GM21423 (cell line): Measurements from ENCODE around the gene VPS4B.

Source experiments
- ATAC-seq: cut with Tn5 transposase; IDR thresholded peaks from one replicate; pipeline ENCODE4 v1.9.1; 2021; ENCODE audit warnings: mild to moderate bottlenecking, moderate library complexity; ENCODE audit not compliant: unreplicated experiment

Gene VPS4B

DNA sequence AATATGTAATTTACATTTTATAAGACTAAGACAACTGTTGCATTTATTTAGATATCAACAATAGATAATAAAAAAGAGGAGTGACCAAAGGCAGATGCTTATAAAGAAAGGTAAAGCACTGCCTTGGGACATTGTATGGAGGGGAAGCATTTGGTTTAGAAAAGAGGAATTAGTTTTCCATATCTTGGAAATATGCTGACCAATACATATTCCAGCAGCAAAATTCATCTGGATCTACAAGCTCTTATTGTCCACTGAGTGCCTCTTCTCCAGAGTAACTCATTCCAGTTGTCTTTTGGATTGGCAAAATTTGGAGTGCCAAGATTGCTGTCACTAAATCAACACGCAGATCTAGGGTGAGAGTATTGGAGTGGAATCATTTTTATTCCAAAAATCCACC is 8.9 kb upstream of the VPS4B start:
- ATAC-seq, result no peak

DNA sequence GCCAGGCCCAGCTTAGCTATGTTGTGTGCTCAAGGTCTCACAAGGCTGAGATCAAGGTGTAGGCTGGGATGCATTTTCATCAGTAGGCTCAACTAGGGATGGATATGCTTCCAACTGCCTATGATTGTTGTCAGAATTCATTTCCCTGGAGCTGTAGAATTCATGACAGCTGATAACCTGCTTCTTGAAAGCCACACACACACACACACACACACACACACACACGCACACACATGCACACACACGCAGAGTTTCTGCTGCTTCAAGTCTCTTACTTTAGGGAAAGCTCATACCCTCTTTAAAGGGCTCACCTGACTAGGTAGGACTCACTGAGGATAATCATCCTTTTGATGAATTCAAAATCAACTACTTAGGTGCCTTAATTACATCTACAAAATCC is 8.2 kb upstream of the VPS4B start:
- ATAC-seq, result no peak

DNA sequence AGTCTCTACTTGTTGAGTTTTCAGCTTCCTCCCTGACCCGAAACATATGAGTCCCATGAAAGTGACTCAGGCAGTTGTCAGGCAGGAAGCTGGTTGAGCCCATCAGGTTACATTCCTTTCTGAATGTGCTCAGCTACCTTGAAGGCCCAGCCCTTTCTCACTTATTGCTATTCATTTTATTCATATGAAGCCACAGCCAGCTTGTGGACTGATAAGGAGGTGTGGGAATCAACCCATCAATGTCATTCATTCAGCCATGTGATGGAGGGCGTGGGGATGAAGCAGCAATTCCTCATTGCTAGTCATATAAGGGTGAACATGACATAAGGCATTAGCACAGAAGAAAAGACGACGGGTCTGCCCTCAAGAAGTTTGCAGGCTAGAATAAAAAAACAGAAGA is 5.3 kb upstream of the VPS4B start:
- no peak for ATAC-seq

DNA sequence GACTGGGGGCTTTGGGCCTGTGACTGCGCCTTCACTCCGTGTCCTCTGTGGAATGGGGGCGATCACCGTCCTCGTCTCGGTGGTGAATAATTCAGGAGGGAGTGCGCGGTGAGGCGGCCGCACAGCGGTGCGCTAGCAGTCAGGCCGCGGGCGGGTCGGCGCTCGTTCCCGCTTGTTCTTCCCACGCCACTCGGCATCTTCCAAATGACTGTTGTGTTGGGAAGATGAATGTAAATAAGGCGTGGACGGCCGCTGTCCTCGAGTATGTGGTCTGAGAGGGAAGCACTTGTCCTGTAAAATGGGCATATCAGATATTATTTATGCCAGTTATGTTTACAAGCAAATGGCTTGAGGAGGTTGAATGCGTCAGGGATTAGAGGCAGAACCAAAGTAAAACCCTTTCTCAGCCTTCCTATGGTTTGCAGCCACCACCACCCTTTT is 608 bp upstream of the VPS4B start:
- peak; percentile 18 for ATAC-seq

DNA sequence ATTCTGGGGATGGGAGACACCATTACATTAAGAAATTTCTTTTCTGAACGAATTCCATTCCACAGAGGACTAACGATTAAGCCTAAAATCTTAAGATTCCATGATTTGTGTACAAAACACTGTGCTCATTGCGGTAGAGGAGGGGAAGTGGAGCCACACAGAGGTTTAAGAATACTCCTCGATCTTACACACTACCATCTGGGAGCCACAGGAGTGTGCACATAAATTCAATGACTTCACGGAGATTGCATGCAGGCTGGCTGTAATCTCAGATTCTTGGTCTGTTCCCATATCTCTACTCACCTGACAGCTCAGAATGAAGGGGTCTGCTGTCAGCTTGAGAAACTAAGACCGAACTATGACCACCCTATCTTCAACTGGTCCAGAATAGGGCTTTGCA is 762 bp downstream of the VPS4B start:
- ATAC-seq, result no peak

DNA sequence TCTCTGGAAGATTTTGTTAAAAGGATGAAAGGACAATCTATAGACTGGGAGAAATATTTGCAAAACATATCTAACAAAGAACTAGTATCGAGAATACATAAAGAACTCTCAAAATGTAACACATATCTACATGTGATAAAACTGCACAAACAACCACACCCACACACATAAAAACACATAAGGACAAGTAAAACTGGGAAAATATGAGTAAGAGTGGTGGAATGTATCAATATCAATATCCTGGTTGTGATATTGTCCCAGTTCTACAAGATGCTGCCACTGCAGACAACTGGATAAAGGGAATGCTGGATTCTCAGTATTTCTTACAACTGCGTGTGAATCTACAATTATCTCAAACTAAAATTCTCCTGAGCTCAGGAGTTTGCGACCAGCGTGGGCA is 9.3 kb downstream of the VPS4B start:
- no peak for ATAC-seq

DNA sequence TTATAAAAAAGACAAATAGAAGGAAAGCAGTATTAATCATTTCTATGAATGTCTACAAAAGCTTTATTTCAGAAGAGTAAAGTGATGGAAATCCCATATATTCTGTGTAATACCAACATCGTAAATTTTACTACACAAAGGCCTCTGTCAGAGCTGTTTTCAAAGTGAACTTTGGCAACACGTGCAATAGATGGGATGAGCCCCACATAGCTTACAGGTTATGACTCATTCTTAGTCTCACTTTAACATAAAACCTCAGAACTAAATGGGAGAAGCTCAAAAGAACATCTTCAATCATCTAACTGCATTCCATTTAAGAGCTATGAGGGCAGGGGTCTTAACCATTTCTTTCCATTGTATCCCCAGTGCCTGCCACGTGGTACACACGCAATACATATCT is 11.5 kb downstream of the VPS4B start:
- no peak for ATAC-seq

DNA sequence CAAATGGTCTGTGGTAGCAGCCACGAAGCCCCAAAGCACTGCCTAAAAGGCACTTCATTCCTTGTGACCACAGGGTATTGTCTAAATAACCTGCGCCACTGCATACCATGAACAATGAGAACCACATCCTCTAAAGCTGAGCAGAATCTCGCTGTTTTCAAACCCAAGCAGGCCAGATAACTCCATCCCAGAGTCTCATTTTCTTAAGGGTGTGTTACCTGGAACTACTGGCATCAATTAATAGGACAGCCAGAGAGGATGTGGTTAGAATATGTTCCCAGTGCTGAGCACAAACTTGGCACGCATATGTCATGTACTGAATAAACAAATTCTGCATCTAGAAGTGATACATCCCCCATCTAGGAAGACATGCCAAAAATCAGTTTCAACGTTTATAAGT is 13.0 kb downstream of the VPS4B start:
- no peak for ATAC-seq

DNA sequence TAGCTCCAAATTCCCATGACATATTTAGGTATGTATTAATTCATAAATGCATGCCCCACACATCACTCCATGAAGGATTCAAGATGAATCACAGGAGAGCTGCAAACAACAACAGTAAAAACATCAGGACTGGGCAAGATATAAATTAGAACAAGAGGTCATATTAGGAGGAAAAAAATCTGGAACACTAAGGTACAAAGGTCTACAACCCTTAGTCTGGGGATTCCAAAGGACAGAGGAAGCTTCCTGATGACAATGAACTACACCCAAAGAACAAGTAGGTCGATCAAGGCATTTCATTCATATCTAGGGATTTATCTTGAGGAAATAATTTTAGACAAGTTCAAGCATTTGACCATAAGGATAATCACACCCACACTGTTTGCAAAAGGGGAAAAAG is 14.5 kb downstream of the VPS4B start:
- no peak for ATAC-seq

DNA sequence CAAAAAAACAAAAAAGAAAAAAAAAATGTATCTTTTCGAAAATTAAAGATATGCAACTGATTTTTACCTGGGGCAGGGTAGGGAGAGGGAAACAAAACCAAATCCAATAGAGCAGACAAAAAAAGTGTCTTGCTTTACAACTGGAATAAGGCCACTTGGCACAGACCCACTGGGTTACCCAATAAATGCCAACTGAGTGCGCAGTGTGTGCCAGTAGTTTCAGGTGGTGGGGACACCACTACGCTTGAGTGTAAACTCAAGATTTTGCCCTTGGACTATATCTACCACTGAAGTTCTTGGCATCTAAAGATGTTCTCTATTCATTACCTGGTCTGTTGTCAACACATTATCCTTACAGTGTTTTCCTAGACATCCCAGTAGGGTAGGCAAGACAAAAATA is 16.3 kb downstream of the VPS4B start:
- ATAC-seq, result no peak

DNA sequence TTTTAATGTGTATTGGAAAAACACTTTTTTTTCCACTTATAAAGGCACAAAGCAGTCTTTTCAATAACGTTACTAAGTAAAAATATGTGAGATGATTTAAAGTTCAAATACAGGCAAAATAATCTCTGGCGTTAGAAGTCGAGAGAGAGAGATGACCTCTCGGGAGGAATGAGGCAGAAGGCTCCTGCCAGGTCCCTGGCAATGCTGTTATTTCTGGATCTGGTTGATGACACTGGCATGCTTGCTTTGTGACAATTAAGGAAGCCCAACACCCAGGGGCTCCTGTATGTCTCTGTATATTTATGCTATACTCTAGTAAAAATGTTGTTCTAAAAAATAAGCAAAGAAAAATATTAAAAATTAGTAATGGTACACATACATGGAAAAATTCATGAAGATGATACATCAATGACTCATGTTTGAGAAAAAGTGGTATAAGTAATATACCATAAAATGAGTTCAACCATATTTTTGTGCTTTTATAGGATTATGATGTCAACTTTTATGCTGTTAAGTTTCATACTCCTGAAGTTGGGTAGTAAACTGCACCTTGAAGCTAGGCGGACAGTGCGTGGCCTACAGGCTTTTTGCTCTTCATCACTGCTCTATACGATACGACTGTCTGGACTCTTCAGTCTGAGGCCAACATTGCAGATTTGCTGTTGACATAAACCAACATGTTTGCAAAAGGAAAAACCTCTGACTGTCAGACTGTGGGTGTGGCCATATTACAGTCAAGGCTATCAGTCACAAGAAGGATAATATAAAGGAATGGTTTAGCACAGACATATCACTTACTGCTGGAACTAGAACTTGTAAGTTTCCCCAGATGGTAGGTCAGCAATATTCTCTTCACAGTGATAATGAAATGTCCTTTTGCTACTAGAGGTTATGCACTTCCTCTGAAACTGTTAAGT is 19.8 kb downstream of the VPS4B start:
- ATAC-seq, result no peak

DNA sequence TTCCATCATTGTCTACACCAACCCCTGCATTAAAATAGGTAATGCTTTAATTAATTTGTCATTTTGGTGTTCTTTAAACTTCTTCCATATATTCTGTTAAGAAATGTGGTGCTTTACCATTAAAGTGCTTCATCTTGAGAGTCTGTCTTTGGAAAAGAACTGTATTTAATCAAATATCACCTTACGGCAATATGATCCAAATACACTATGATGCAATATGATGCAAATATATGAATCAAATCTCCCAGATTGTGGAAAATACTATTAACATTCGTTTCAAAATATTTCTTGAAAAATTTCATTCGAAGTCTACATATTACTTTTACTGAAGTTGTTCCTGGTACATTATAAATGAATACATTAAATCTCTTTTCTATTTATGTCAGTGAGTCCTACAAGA is 23.0 kb downstream of the VPS4B start:
- no peak for ATAC-seq

DNA sequence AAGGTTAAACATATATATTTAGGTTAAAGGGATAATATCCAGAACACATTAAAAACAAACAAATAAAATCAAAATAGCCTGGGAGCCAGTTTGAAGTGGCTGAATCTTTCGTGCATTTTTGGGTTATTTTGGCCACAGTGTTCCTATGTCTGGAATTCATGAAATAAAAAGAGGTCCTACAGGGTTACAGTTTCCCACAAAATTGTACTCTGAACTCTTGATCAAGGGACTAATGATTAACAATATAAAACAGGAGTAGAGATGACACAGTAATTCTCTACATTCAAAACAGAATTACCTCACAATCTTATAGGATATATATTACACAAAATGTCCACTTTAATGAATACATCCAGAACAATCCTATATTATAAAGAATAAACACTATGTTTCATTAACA is 24.9 kb downstream of the VPS4B start:
- ATAC-seq, result no peak

DNA sequence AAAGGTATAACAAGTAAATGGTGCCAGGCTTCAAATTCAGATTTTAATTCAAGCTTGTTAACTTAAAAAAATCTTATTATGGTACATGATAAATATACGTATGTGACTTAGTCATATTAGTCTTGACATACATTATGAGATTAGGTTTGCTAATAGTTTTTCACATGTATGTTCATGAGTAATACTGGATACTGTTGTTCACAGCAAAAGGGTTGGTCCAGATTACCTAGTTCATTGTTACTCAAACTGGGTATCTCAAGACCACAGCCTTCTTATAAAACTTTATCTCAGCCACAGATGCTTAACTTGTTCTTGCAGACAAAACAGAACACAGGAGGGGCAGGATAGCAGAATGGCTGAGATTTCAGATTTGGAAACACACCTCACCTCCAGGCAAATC is 26.8 kb downstream of the VPS4B start:
- ATAC-seq, result no peak

DNA sequence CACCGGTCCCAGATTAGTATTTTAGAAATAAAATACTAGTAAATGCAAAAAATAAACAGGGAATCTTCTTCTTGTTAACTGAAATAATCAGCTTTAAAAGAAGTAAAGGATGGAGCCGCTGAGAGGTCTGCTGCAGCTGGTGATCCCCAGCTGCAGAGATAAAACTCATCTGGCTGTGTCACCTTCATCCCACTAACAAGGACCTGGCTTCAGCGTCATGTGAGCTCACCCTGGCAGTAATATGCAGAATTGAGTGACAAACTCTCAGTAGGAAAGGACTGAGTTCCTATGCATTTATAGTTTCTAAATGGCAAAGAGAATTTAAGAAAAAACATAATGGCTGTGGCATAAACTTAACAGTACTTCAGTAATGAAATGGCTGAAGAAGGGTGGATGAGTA is 27.3 kb downstream of the VPS4B start:
- no peak for ATAC-seq

DNA sequence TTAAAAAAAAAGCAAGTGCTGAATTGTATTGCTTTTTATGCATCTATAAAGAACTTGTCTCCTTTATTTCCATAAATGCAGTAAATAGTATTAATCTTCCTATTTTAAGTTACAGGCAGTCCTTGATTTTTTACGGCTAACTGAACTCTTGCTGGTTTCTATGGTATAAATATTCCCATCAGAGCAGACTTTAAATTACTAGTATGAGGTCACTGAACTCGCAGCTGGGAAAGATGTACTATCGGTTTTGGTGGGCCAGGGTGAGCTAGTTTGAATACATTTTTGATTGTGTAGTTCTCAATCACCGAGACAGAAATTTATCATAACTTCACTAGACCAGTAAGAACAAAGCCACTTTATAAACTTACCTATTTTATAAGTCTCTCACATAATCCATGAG is 34.4 kb downstream of the VPS4B start:
- ATAC-seq, result no peak

DNA sequence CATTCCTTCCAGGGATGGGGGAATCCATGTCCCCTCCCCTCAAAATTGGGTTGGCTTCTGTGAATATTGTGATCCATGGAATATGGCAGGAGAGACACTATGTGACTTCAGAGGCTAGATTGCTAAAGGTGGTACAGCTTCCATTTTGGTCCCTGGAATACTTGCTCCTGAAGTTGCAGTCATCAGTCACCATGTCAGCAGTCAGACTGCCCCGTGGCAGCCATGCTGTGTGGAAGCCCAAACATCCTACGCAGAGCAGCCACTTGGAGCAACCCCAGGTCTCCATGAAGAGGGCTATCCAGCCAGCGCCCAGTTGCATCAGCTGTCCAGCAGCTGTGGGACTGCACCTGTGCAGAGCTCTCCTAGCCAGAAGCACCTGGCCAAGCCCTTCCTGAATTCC is 39.4 kb downstream of the VPS4B start:
- ATAC-seq, result no peak

DNA sequence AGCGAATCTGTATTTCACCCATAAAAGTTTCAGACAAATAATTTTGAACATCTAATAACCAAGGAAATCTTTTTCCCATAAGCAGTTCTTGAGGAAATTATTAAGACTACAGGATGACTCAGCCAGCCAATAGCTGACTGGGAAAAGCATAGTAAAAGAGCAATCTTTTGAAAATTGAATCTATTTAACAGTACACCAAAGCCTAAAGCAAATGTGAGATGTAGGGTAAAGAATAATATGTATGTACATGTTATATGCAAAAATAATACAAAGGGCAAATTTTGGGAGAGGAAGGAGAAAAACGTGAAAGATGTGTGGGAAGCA is 42.7 kb downstream of the VPS4B start:
- ATAC-seq, result no peak

DNA sequence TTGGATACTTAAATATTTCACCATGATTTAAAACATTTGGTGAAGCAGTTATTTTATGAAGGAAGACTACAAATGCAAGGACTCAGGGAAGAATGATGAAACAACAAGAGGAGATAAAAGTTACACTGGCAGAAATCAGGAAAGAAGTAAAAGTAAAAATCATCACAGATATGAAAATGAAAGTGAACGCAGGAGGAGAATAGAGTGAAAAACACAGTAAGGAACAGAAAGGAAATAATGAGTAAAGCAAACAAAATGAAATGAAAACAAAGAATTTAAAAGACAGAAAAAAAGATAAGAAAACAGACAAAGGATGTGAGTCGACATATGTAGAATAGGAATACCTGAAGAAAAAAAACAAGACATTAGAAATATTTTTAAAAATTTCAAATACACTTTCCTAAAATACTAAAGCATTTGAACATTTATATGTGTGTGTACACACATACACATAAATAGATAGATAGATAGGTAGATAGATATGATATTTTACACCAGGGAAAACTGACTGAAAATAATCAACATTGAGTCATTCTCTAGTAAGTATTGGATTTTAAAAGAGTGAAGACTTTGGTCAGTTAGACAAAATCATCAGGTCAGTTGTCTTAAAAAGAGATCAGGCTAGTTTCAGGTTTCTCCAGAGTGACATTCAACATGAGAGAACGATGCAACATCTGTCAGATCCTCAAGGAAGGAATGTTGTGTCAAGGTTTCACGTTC is 43.2 kb downstream of the VPS4B start:
- no peak for ATAC-seq

DNA sequence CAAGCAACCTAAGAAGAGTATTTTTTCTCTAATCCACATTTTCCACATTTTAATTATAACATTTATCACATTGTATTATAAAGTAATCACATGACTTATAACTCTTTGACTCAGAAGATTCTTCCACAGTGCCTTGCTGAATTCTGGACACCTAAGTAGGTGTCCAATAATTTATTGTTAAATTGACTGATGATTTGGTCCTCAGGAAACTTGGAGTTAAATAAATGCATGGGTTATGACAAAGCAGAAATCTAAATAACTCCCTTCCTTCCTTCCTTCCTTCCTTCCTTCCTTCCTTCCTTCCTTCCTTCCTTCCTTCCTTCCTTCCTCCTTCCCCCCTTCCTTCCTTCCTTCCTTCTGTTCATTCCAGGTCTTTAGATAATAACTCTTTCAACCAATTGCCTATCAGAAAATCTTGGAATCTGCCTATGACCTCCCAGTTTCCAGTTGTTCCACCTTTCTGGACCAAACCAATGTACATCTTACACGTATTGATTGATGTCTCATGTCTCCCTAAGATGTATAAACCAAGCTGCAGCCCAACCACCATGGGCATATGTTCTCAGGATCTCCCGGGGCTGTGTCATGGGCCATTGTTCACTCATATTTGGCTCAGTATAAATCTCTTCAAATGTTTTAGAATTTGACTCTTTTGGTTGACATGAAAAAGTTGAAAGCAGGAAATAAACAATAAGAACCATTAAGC is 44.8 kb downstream of the VPS4B start:
- no peak for ATAC-seq

DNA sequence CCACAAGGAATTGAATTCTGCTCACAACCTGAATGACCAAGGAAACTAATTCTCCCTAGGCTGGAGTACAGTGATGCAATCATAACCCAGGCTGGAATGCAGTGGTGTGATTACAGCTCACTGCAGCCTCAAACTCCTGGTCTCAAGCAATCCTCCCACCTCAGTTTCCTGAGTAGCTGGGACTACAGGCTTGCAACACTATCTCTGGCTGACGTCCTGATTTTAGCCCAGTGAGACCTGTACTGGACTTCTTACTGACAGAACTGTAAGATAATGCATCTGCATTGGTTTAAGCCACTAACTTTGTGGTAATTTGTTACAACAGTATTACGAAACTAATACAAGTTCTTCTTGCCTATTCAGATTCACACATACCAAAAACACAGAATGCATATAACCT is 45.7 kb downstream of the VPS4B start:
- ATAC-seq, result no peak

DNA sequence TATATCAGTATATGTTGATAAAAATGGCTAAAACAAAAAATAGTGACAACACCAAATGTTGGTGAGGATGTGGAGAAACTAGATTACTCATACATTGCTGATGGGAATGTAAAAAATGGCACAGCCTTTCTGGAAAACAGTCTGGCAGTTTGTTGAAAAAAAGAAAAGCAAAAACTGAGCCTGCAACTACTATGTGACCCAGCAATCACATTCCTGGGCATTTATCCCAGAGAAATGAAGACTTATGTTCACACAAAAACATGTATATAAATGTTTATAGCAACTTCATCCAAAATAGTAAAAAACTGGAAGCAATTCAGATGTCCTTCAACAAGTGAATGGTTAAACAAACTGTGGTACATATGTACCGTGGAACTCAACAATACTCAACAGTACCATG is 47.7 kb downstream of the VPS4B start:
- ATAC-seq, result no peak
